Measurements from ENCODE around the gene CORO2B. TPM values are rescaled to one million over a fixed set of nuclear protein-coding genes. Genes with fewer than 3 reads are reported as not detected.

The CORO2B gene
- total and polyA plus RNA-seq, 4 donors, result 2.4 to 12.5 (median 4.3) TPM

DNA sequence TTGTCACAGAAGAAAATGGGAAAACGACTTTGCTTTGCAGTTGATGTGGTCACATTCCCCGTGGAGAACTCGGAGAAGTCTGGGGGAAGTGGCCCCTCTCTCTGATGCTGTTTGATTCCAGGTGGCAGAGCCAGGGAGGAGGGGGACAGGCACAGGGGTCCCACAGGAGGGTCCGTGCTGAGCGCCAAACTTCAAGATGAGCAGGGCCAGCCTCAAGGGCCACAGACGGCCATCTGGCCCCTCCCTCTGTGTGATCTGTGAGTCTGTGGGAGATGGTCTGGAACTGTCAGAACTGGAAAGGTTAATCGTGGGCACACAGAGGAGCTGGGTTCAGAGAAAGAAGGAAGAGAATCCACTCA, 23.1 kb upstream of the CORO2B start:
- H3K4me3 ChIP-seq, result no peak overlapping the region
- no peaks in the 10 kb centered on the region for H3K36me3 ChIP-seq (ENCODE audit: control insufficient read depth in 4 of 4, insufficient read depth in 4 of 4, low read length in 4 of 4)
- no peaks in the 10 kb centered on the region for H3K27me3 ChIP-seq (ENCODE audit: control insufficient read depth in 3 of 3, insufficient read depth in 3 of 3, low read length in 2 of 3)
- DNase-seq, result no peak
- H3K9ac ChIP-seq (ENCODE audit: insufficient read depth in 1 of 2, low read length in 2 of 2), result no peak overlapping the region
- no peak for ATAC-seq (ENCODE audit: insufficient read depth, low FRiP score)
- H3K9me3 ChIP-seq (ENCODE audit: control insufficient read depth in 4 of 4, insufficient read depth in 3 of 4, low read length in 3 of 4), result no peaks in the 10 kb centered on the region
- TF ChIP-seq, protein P1, sequence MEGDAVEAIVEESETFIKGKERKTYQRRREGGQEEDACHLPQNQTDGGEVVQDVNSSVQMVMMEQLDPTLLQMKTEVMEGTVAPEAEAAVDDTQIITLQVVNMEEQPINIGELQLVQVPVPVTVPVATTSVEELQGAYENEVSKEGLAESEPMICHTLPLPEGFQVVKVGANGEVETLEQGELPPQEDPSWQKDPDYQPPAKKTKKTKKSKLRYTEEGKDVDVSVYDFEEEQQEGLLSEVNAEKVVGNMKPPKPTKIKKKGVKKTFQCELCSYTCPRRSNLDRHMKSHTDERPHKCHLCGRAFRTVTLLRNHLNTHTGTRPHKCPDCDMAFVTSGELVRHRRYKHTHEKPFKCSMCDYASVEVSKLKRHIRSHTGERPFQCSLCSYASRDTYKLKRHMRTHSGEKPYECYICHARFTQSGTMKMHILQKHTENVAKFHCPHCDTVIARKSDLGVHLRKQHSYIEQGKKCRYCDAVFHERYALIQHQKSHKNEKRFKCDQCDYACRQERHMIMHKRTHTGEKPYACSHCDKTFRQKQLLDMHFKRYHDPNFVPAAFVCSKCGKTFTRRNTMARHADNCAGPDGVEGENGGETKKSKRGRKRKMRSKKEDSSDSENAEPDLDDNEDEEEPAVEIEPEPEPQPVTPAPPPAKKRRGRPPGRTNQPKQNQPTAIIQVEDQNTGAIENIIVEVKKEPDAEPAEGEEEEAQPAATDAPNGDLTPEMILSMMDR (IDR thresholded peaks at IDR 0.05; ENCODE audit: control extremely low read depth, extremely low read depth), result no peak
- WGBS, 2 donors, result 88 to 90% methylated on average over 7 of the region's 7 CpGs
- peaks cover 0 to 12% (median 0%) of the 10 kb centered on the region in 5 donors for H3K4me1 ChIP-seq (ENCODE audit: control insufficient read depth in 5 of 5, insufficient read depth in 5 of 5, low read length in 5 of 5)
- H3K27ac ChIP-seq (ENCODE audit: low read depth in 1 of 2, low read length in 1 of 2), result no peak overlapping the region

DNA sequence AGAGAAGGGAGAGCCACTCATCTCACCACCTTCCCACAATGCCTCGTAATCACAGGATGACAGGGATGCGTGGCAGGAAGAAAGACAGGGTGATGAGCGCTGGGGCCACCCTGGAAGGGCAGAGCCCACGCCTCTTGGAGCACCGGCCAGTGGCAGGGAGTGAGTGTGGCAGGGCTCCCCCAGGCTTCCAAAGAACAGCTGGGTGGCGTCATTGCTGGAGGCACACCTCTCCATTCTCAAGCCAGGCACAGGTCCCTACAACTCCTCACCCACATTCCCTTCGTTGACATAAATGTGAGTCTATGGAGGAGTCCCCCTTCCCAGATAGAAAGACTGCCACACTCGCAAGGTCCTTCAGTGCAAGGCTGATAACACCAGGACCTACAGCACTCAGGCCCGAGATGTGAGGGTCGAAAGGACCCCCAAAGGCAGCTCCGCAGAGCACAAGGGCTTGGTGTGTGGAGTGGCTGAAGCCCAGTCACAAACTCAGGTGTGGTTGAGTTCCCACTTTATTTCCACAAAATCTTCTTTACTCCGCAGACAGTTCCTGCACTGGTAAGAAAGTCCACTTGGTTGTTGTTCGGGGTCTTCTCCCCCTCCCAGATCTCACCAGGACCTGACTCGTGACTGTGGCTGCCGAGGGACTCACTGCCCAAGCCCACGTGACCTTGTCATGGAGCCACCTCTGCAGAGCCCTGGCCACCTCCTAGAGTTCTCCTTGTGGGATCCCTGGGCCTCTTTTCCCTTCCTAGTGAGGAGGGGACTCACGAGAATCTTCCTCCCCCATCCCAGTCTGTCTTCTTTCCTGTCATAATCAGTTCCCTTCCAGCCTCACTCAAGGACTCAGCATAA, 22.4 kb upstream of the CORO2B start:
- Histone ChIP-seq H3K27ac (ENCODE audit: low read depth in 1 of 2, low read length in 1 of 2) (no peak overlapping the region), H3K4me3 (no peak overlapping the region), H3K9ac (ENCODE audit: insufficient read depth in 1 of 2, low read length in 2 of 2) (no peak overlapping the region), H3K4me1 (ENCODE audit: control insufficient read depth in 5 of 5, insufficient read depth in 5 of 5, low read length in 5 of 5) (peaks cover 0 to 12% (median 0%) of the 10 kb centered on the region in 5 donors), H3K27me3 (ENCODE audit: control insufficient read depth in 3 of 3, insufficient read depth in 3 of 3, low read length in 2 of 3) (peaks cover 0 to 3% (median 0%) of the 10 kb centered on the region in 3 donors), H3K9me3 (ENCODE audit: control insufficient read depth in 4 of 4, insufficient read depth in 3 of 4, low read length in 3 of 4) (no peaks in the 10 kb centered on the region), H3K36me3 (ENCODE audit: control insufficient read depth in 4 of 4, insufficient read depth in 4 of 4, low read length in 4 of 4) (no peaks in the 10 kb centered on the region)
- DNase-seq (no peak), ATAC-seq (ENCODE audit: insufficient read depth, low FRiP score) (no peak)
- 86 to 92% methylated on average over 17 of the region's 17 CpGs for WGBS, 2 donors
- TF ChIP-seq, protein P1 (IDR thresholded peaks at IDR 0.05; ENCODE audit: control extremely low read depth, extremely low read depth), result no peak

DNA sequence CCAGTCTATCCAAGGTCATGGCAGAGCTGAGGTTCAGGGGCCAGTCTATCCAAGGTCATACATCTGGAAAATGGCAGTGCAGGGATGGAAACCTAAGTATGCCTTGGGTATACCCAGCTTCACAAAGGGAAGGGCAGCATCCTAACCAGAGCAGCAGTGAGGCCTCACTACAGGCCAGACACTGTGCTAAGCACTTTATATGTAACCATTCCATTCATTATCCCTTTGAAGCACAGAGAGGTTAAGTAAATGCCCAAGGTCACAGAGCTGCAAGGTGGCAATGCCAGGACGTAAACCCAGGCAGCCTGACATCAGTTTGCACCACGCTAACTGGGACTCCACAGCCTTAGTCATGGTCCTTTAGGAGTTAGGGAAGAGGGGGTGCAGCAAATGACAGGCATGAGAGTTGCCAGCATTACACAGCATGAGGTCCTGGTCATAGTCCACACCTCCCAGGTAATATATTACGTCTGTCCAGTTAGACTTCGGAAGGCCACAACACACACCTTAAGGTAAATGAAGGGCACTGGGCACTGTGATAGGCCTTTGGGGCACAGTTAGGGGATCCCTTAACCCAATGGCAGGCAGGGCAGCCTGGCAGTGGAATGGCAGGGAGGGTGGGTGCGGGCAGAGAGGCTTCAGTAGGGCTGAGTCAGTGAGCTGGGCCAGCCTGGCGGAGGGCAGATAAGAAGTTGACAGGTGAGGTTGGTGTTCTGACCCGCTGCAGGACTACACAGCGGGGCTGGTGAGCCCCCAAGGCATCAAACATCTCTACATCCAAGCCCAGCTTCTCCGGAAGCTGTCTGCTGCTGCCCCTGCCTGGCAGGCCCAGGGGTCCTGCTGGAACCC, 21.1 kb upstream of the CORO2B start:
- Histone ChIP-seq H3K27me3 (ENCODE audit: control insufficient read depth in 3 of 3, insufficient read depth in 3 of 3, low read length in 2 of 3) (peaks cover 0 to 6% (median 0%) of the 10 kb centered on the region in 3 donors), H3K27ac (ENCODE audit: low read depth in 1 of 2, low read length in 1 of 2) (no peak overlapping the region), H3K4me1 (ENCODE audit: control insufficient read depth in 5 of 5, insufficient read depth in 5 of 5, low read length in 5 of 5) (peaks cover 0 to 9% (median 0%) of the 10 kb centered on the region in 5 donors), H3K36me3 (ENCODE audit: control insufficient read depth in 4 of 4, insufficient read depth in 4 of 4, low read length in 4 of 4) (no peaks in the 10 kb centered on the region), H3K4me3 (no peak overlapping the region), H3K9ac (ENCODE audit: insufficient read depth in 1 of 2, low read length in 2 of 2) (no peak overlapping the region), H3K9me3 (ENCODE audit: control insufficient read depth in 4 of 4, insufficient read depth in 3 of 4, low read length in 3 of 4) (no peaks in the 10 kb centered on the region)
- 92 to 97% methylated on average over 9 of the region's 9 CpGs for WGBS, 2 donors
- DNase-seq, result no peak
- no peak for ATAC-seq (ENCODE audit: insufficient read depth, low FRiP score)
- TF ChIP-seq, protein P1 (IDR thresholded peaks at IDR 0.05; ENCODE audit: control extremely low read depth, extremely low read depth), result no peak
